Keratinocyte (primary cell): ENCODE measurements around the gene EME1. TPM values are rescaled to one million over a fixed set of nuclear protein-coding genes. Genes with fewer than 3 reads are reported as not detected.

Experiments
- DNase-seq: peaks from one replicate; pipeline ENCODE4 v3.0.0-alpha.2; 2011; ENCODE audit warnings: low read depth, missing footprints, low spot score
- FAIRE-seq: peaks from 2 replicates; lab custom pipeline; 2011; peaks lifted over from hg19 to GRCh38; lab: Jason Lieb, UNC
- H2AFZ ChIP-seq: 2 replicates; pipeline ENCODE4 v1.6.0; 2012; ENCODE audit warnings: low read length, control low read depth, inconsistent platforms; ENCODE audit not compliant: control insufficient read depth
- H3K27ac ChIP-seq: 2 replicates; pipeline ENCODE4 v1.5.1; 2011; ENCODE audit warnings: low read length; ENCODE audit not compliant: control insufficient read depth, insufficient read depth
- H3K27me3 ChIP-seq: 3 replicates; pipeline ENCODE4 v1.6.0; 2011; ENCODE audit warnings: low read length; ENCODE audit not compliant: control insufficient read depth, insufficient read depth; ENCODE audit errors: extremely low read depth
- H3K36me3 ChIP-seq, 2 experiments: 2 replicates in 1 of 2; 3 replicates in 1 of 2; pipeline ENCODE4 v1.5.1; 2011; ENCODE audit warnings: low read length in 2 of 2, mild to moderate bottlenecking in 1 of 2; ENCODE audit not compliant: control insufficient read depth in 2 of 2, insufficient read depth in 2 of 2; ENCODE audit errors: extremely low read depth in 1 of 2
- H3K4me1 ChIP-seq: 3 replicates; pipeline ENCODE4 v1.5.1; 2011; ENCODE audit warnings: low read length; ENCODE audit not compliant: control insufficient read depth, insufficient read depth; ENCODE audit errors: extremely low read depth
- H3K4me2 ChIP-seq: 3 replicates; pipeline ENCODE4 v1.6.0; 2011; ENCODE audit warnings: low read depth, low read length; ENCODE audit not compliant: control insufficient read depth, insufficient read depth; ENCODE audit errors: extremely low read depth
- H3K4me3 ChIP-seq, 3 experiments: fragments of 200-600 bp in 1 of 3; sonication (generic) in 1 of 3; 2 replicates in 2 of 3; 3 replicates in 1 of 3; pipeline ENCODE4 v1.5.1; 2011 to 2016; ENCODE audit warnings: low read length in 3 of 3, mild to moderate bottlenecking in 3 of 3, control low read depth in 2 of 3, inconsistent platforms in 1 of 3, low read depth in 1 of 3, mixed read lengths in 1 of 3, mixed run types in 1 of 3, moderate library complexity in 1 of 3; ENCODE audit not compliant: control insufficient read depth in 2 of 3, insufficient read depth in 2 of 3; ENCODE audit errors: extremely low read depth in 1 of 3
- H3K79me2 ChIP-seq: 2 replicates; pipeline ENCODE4 v1.6.0; 2012; ENCODE audit warnings: low read length; ENCODE audit not compliant: control insufficient read depth, insufficient read depth
- H3K9ac ChIP-seq: 3 replicates; pipeline ENCODE4 v1.6.0; 2011; ENCODE audit warnings: low read length; ENCODE audit not compliant: control insufficient read depth, insufficient read depth; ENCODE audit errors: extremely low read depth
- H3K9me1 ChIP-seq: 3 replicates; pipeline ENCODE4 v1.6.0; 2011; ENCODE audit warnings: low read length; ENCODE audit not compliant: control insufficient read depth, insufficient read depth; ENCODE audit errors: extremely low read depth
- H3K9me3 ChIP-seq: 2 replicates; pipeline ENCODE4 v1.5.1; 2012; ENCODE audit warnings: low read depth, low read length; ENCODE audit not compliant: control insufficient read depth
- H4K20me1 ChIP-seq: 3 replicates; pipeline ENCODE4 v1.6.0; 2011; ENCODE audit warnings: low read length; ENCODE audit not compliant: control insufficient read depth, insufficient read depth; ENCODE audit errors: extremely low read depth
- CTCF ChIP-seq, 3 experiments: IDR thresholded peaks in 1 of 3; conservative IDR thresholded peaks in 1 of 3; optimal IDR thresholded peaks in 1 of 3; 2 replicates in 2 of 3; 3 replicates in 1 of 3; pipeline versions ENCODE3 to v1.5.1; 2011; ENCODE audit warnings: low read length in 3 of 3, mild to moderate bottlenecking in 3 of 3, moderate library complexity in 2 of 3, control low read depth in 1 of 3, inconsistent platforms in 1 of 3; ENCODE audit not compliant: insufficient read depth in 2 of 3; ENCODE audit errors: extremely low read depth in 1 of 3
- EZH2 ChIP-seq: IDR thresholded peaks from one replicate; pipeline ENCODE4 v1.6.1; 2012; ENCODE audit warnings: inconsistent platforms, mild to moderate bottlenecking, low read length, moderate library complexity
- dilution Hi-C: fragments of 300-500 bp; cut with MboI; formaldehyde crosslinking; loops from one replicate; pipeline ENCODE4 v1.7.0; 2020; ENCODE audit warnings: low sequenced_read_pairs; ENCODE audit not compliant: extremely low pct_ligation_motif_present
- polyA plus RNA-seq, 5 experiments: library from polyadenylated mRNA; depleted of rRNA in 3 of 5; stranded (reverse) in 3 of 5; stranded (forward) in 1 of 5; unstranded in 1 of 5; fragments of >200 nt; gene quantifications; 1 replicate in 1 of 5; 2 replicates in 3 of 5; 3 replicates in 1 of 5; pipeline versions ENCODE4 v1.2.1 to v1.2.3, GENCODE V29; 2011 to 2012; ENCODE audit warnings: missing spikeins in 2 of 5, low read depth in 1 of 5, low replicate concordance in 1 of 5

The EME1 gene
- polyA plus RNA-seq, 1 donor (not counting 4 experiments of a cell fraction or from before 2014, with no cell fraction given): 4.7 TPM

GRCh38 chr17:50364061-50364458, 9.0 kb upstream of the EME1 start:
- Histone ChIP-seq H3K9ac (no peak overlapping the region), H3K79me2 (peaks cover 2% of the 10 kb centered on the region), H3K9me3 (no peaks in the 10 kb centered on the region), H3K36me3 (peaks cover 32 to 34% of the 10 kb centered on the region in 2 experiments), H3K9me1 (no peaks in the 10 kb centered on the region), H2AFZ (no peak overlapping the region), H3K4me2 (no peak overlapping the region), H3K4me3 (no peak overlapping the region), H4K20me1 (no peaks in the 10 kb centered on the region), H3K4me1 (peaks cover 5% of the 10 kb centered on the region), H3K27ac (no peak overlapping the region), H3K27me3 (no peaks in the 10 kb centered on the region)
- DNase-seq (no peak), FAIRE-seq (no peak)
- TF ChIP-seq CTCF (optimal IDR thresholded peaks at IDR 0.05 in 1 of 3, IDR thresholded peaks at IDR 0.05 in 1 of 3, conservative IDR thresholded peaks at IDR 0.05 in 1 of 3; ENCODE audit: extremely low read depth in 1 of 3, insufficient read depth in 2 of 3, low read length in 3 of 3) (no peak), EZH2 (no peak)
- dilution Hi-C loops: no loop called here

DNA sequence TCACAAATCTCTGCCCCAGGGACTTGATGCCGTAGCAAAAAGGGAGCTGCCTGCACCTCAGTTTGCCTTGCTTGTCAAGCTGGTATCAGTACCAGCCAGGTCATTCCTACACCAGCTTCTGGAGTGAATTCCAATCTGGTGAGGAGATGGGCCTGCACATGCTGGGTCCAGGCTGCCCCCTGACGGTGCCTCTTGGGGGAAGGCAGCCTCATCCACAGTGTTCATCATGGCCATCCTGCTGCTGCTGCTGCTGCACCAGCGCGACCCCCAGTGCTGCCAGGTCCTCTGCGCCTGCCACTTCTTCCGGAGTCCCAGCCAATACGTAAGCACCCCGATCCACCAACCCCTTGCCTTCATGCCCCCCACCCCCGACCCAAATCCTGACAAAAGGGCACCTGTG, 8.3 kb upstream of the EME1 start:
- H3K4me1 ChIP-seq: peaks cover 5% of the 10 kb centered on the region
- H4K20me1 ChIP-seq: no peaks in the 10 kb centered on the region
- TF ChIP-seq CTCF (optimal IDR thresholded peaks at IDR 0.05 in 1 of 3, IDR thresholded peaks at IDR 0.05 in 1 of 3, conservative IDR thresholded peaks at IDR 0.05 in 1 of 3; ENCODE audit: extremely low read depth in 1 of 3, insufficient read depth in 2 of 3, low read length in 3 of 3) (peak in 1 of 3 experiments; percentile 53), EZH2 (no peak)
- H3K36me3 ChIP-seq: peaks cover 27 to 36% of the 10 kb centered on the region in 2 experiments
- H3K9ac ChIP-seq: no peak overlapping the region
- FAIRE-seq (no peak), DNase-seq (no peak)
- H3K27ac ChIP-seq: no peak overlapping the region
- no peak overlapping the region for H2AFZ ChIP-seq
- H3K9me1 ChIP-seq: no peaks in the 10 kb centered on the region
- H3K9me3 ChIP-seq: no peaks in the 10 kb centered on the region
- H3K4me2 ChIP-seq: no peak overlapping the region
- dilution Hi-C loops: no loop called here
- no peak overlapping the region for H3K4me3 ChIP-seq
- peaks cover 3% of the 10 kb centered on the region for H3K79me2 ChIP-seq
- H3K27me3 ChIP-seq: no peaks in the 10 kb centered on the region
